Ramos (cell line): ENCODE data around the gene C10orf143.

ENCODE experiments used
- in situ Hi-C: fragments of 300-500 bp; cut with MboI; formaldehyde crosslinking; loops from one replicate; pipeline ENCODE4 v1.14.3; 2022; ENCODE audit warnings: low sequenced_read_pairs; ENCODE audit not compliant: unreplicated experiment

C10orf143 gene

DNA sequence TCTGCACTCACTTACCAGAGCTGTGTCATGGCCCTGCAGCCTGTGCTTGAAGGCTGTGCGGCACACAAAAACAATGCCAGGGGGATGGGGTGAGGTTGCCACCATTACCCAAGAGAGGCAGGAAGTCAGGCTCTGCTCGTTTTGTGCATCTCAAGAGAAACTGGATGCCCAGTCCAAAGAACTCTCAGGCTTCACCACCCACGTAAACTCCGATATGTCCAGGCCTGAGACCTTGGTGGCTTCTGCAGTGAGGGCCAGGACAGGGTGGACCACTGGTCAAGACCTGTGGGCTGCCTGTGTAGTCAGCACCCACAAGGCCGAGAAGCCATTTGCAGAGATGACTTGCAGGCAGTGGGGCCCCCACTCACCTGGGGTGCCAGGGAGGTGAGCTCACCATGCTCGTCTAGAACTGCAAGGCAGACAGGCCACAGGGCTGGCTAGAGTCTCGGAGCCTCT, 91.9 kb downstream of the C10orf143 start:
- in situ Hi-C loops, result no loop called here

DNA sequence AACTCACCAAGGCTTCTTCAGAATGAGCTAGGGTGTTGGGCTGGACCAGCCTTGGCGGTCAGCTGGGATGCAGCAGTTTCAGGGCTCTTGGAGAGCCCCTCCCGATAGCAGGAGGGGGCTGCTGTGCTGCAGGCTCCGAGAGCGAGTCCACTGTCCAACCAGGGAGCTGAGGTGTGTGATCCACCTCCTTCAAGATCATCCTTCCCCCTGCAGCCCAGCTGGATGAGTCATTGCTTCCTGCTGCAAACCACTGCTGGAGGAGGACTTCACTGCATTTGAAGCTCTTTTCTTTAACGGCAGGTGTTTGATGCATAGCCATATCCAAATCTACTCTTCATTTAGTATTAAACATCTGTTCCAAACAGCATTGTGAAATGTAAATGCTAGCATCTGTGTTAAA, 92.4 kb downstream of the C10orf143 start:
- in situ Hi-C loops, result no loop called here

DNA sequence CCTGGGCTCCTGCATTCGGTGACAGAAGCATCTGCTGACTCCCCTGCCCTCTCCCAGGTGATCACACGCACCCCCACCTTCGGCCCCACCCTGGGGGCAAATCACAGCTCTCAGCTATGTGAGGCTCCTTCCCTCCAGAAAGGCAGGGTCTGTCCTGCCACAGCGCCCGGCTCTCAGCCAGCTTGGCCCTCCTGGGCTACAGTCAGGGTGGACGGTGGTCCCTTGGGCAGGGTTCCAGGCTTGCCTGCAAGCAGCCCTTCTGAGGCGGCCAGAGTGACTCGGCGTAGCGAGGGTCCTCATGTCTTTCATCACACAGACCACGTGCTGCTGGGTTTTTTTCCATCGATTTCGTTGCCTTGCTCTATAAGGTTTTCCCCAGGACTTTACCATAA, 93.0 kb downstream of the C10orf143 start:
- in situ Hi-C loops, result no loop called here

DNA sequence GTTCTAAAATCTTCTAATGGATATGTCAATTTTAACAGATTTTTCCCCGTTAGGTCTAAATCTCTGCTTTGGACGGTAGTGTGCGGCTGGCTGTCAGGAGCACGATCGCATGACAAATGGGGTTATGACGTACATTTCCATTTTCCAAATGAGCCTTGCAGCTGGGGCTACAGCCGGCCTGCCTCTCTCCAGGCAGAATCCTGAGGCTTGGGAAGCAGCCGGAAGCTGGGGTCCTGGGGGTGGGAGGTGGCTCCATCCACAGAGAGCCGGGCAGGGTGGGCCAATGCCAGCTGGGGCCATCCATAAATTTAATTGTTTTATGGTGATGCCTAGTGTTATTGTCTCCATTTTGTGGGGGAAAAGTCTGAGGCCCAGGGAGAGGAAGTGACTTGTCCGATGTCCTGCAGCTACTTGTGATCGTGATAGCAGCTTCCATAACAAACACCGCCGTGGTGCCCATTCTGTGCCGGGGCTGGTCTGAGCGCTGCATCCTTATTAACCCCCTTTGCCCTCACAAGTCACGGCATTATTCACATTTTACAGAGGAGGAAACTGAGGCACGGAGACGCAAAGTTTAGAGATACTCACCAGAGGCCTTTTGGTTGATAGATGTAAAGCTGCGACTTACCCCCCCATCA, 93.5 kb downstream of the C10orf143 start:
- in situ Hi-C loops, result no loop called here

DNA sequence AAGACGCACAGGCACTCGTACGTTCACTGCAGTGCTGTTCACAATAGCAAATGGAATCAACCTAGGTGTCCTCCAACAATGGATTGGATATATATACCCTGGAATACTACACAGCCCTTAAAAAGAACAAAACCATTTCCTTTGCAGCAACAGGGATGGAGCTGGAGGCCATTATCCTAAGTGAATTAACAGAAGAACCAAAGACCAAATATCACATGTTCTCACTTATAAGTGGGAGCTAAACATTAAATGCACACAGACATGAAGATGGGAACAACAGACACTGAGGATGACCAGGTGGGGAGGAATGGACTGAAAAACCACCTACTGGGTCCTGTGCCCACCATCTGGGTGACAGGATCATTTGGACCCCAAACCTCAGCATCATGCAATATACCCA, 94.5 kb downstream of the C10orf143 start:
- in situ Hi-C loops, result no loop called here

DNA sequence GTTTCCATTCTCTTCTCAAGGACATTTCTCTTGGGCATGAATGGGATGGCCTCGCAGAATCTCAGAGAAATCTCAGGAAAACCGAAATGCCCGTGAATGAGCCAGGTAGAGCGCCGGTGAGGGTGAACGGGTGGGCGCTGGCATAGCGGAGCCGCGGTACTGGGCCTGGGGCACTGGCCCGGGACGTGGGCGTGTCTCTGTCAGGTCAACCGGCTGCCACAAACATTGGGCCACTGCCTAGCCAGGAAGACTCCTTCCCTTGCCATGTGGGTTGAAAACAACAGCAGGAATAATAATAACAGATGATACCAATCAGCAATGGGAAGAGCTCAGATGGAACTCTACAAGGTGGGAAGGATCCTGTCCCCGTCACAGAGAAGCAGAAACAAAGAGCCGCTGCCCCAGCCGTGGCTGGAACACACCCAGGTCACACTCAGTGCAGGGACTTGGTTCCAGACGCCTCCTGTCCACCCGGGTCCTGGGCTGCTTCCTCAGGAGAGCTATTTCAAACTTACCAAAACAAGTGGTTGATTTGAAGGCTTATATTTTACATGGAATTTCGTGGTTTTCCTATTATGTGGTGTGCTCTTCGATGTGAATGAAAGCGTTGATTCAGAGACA, 95.4 kb downstream of the C10orf143 start:
- in situ Hi-C loops, result no loop called here

DNA sequence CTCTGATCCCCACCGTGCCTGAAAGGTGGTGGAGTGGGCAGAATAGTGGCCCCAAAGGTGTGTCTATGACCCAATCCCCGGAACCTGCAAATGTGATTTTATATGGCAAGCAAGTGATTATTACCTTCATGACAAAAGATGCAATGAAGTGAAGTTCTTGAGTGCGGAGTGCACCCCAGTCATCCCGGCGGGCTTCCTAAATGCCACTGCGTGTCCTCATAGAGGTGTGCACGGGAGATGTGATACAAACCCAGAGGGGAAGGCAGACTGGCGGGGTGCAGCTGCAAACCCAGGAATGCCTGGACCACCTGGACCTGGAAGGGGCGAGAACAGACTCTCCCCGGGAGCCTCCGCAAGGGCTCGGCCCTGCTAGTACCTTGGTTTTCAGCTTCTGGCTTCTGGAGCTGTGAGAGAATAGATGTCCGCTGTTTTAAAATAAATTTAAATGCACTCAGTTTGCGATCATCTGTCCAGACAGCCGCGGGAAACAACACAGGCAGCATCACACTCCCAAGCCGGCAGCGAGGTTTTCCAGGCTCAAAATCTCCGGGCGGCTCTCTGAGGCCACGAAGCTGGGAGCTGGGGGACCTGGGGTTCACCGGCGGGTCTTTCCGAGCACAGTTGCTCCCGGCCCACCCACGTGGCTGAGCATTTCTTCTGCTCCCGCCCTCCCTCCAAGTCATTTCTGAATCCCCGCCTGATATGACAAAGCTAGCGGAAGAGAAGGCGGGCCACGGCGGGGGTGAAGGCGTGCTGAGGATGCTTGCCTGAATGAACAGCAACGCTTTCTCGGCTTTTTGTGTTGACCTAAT, 96.2 kb downstream of the C10orf143 start:
- in situ Hi-C loops, result no loop called here
